NCI-H2227 treated with DMSO at 0.1 percent for 48 hours (cell line): Measurements from ENCODE around the gene C1orf21.
"Not testable (repeated sequence)": the region's sequence is repeated elsewhere in the genome, so short reads cannot be mapped to it uniquely, and the experiment has no call there.

ENCODE experiments used
- DNase-seq: peaks from one replicate; lab custom pipeline; 2025; lab: John Stamatoyannopoulos, UW

C1orf21 gene

GRCh38 chr1:184597650-184598357 is 211.0 kb downstream of the C1orf21 start:
- no peak for DNase-seq

- no peak for DNase-seq
These were observed 211.8 kb downstream of the C1orf21 start for GRCh38 chr1:184598403-184599193.

GRCh38 chr1:184604152-184604900 is 217.5 kb downstream of the C1orf21 start:
- no peak for DNase-seq

- no peak for DNase-seq
These were observed 219.1 kb downstream of the C1orf21 start for GRCh38 chr1:184605941-184606340.

- no peak for DNase-seq
These were observed 220.0 kb downstream of the C1orf21 start for GRCh38 chr1:184606786-184607185.

GRCh38 chr1:184608581-184608980 is 221.8 kb downstream of the C1orf21 start:
- DNase-seq, result no peak

- no peak for DNase-seq
These were observed 222.2 kb downstream of the C1orf21 start for GRCh38 chr1:184608990-184609389.

GRCh38 chr1:184610876-184611595 is 224.2 kb downstream of the C1orf21 start:
- no peak for DNase-seq

- DNase-seq, result not testable (repeated sequence)
These were observed 225.4 kb downstream of the C1orf21 start for GRCh38 chr1:184612229-184612628.

GRCh38 chr1:184614667-184615066 is 227.8 kb downstream of the C1orf21 start:
- DNase-seq, result no peak

- DNase-seq, result no peak
These were observed 228.5 kb downstream of the C1orf21 start for GRCh38 chr1:184615301-184615700.

- no peak for DNase-seq
These were observed 229.7 kb downstream of the C1orf21 start for GRCh38 chr1:184616504-184616903.

GRCh38 chr1:184617433-184618029 is 230.7 kb downstream of the C1orf21 start:
- no peak for DNase-seq

GRCh38 chr1:184618851-184619250 is 232.0 kb downstream of the C1orf21 start:
- no peak for DNase-seq

GRCh38 chr1:184620469-184620868 is 233.6 kb downstream of the C1orf21 start:
- DNase-seq, result no peak

- no peak for DNase-seq
These were observed 234.4 kb downstream of the C1orf21 start for GRCh38 chr1:184621260-184621659.

GRCh38 chr1:184622136-184622823 is 235.5 kb downstream of the C1orf21 start:
- DNase-seq, result no peak

- no peak for DNase-seq
These were observed 236.6 kb downstream of the C1orf21 start for GRCh38 chr1:184623404-184623803.

- DNase-seq, result no peak
These were observed 237.2 kb downstream of the C1orf21 start for GRCh38 chr1:184624051-184624450.

GRCh38 chr1:184624626-184625025 is 237.8 kb downstream of the C1orf21 start:
- DNase-seq, result no peak

- DNase-seq, result no peak
These were observed 238.4 kb downstream of the C1orf21 start for GRCh38 chr1:184625271-184625670.
